Breast epithelium (tissue), 4 donors: ENCODE data around the gene RTF2. TPM values are rescaled to one million over a fixed set of nuclear protein-coding genes. Genes with fewer than 3 reads are reported as not detected.
A peak's percentile ranks its signal among the peaks of the same experiment; 100 is the strongest.

Source experiments
- DNase-seq, 2 donors: peaks; one replicate each; pipeline ENCODE4 v3.0.0-alpha.2; 2019; ENCODE audit warnings: low spot score in 2 of 2
- H3K27ac ChIP-seq, 2 donors: fragments of 200-600 bp; sonication (generic) in 1 of 2; one replicate each; pipeline ENCODE4 v1.5.1; 2016 to 2019; ENCODE audit warnings: mild to moderate bottlenecking in 1 of 2
- H3K27me3 ChIP-seq, 2 donors: fragments of 200-600 bp; sonication (generic) in 1 of 2; one replicate each; pipeline versions ENCODE4 v1.5.1 to v1.6.0; 2017 to 2019; ENCODE audit warnings: control low read depth in 1 of 2, mild to moderate bottlenecking in 1 of 2
- H3K36me3 ChIP-seq: fragments of 200-600 bp; one replicate; pipeline ENCODE4 v1.5.1; 2019
- H3K4me1 ChIP-seq, 2 donors: fragments of 200-600 bp; sonication (generic); one replicate each; pipeline ENCODE4 v1.5.1; 2016 to 2019; ENCODE audit warnings: control low read depth in 1 of 2
- H3K4me3 ChIP-seq, 3 donors: fragments of 200-600 bp; sonication (generic); 1 replicate in 2 of 3; 2 replicates in 1 of 3; pipeline ENCODE4 v1.5.1; 2016 to 2019; ENCODE audit warnings: mild to moderate bottlenecking in 3 of 3, moderate library complexity in 2 of 3
- H3K9me3 ChIP-seq, 2 donors: fragments of 200-600 bp; sonication (generic) in 1 of 2; one replicate each; pipeline ENCODE4 v1.5.1; 2016 to 2019; ENCODE audit warnings: control low read depth in 1 of 2
- CTCF ChIP-seq, 3 donors: fragments of 450-650 bp; IDR thresholded peaks; one replicate each; pipeline ENCODE4 v1.5.1; 2016 to 2017; ENCODE audit warnings: antibody characterized with exemption in 3 of 3, mild to moderate bottlenecking in 3 of 3, moderate library complexity in 3 of 3
- POLR2A ChIP-seq: fragments of 450-650 bp; IDR thresholded peaks from one replicate; pipeline ENCODE4 v1.6.1; 2016; ENCODE audit warnings: antibody characterized with exemption, mild to moderate bottlenecking, moderate library complexity
- POLR2AphosphoS5 ChIP-seq, 3 donors: sonication (generic); formaldehyde crosslinking; IDR thresholded peaks; one replicate each; pipeline ENCODE4 v1.6.1; 2017; ENCODE audit warnings: antibody characterized with exemption in 3 of 3
- intact Hi-C: fragments of 100-400 bp; cut with DNase I; formaldehyde crosslinking; loops from one replicate; pipeline ENCODE4 v1.15.1; 2023; ENCODE audit warnings: low total_unique reads
- total RNA-seq, 3 donors: library from RNA; depleted of rRNA; stranded (reverse); fragments of >200 nt; gene quantifications; one replicate each; pipeline ENCODE4 v1.1.0, GENCODE V29; 2016

Gene RTF2
- total RNA-seq, 3 donors from 2014 or later, result 58.0 to 80.0 (median 66.3) TPM

GRCh38 chr20:56467968-56468315, 485 bp upstream of the RTF2 start:
- H3K27me3 ChIP-seq, result no peaks in the 10 kb centered on the region
- H3K4me3 ChIP-seq, result peak overlapping the region; percentile 69 to 84 (median 74)
- no peaks in the 10 kb centered on the region for H3K9me3 ChIP-seq
- peaks cover 6 to 14% of the 10 kb centered on the region in 2 donors for H3K4me1 ChIP-seq
- no peak for DNase-seq
- intact Hi-C loops, result no loop called here
- H3K36me3 ChIP-seq, result no peaks in the 10 kb centered on the region
- TF ChIP-seq CTCF (IDR thresholded peaks at IDR 0.05) (no peak), POLR2A (no peak), POLR2AphosphoS5 (IDR thresholded peaks at IDR 0.05) (no peak)
- peak overlapping the region; percentile 88 for H3K27ac ChIP-seq

DNA sequence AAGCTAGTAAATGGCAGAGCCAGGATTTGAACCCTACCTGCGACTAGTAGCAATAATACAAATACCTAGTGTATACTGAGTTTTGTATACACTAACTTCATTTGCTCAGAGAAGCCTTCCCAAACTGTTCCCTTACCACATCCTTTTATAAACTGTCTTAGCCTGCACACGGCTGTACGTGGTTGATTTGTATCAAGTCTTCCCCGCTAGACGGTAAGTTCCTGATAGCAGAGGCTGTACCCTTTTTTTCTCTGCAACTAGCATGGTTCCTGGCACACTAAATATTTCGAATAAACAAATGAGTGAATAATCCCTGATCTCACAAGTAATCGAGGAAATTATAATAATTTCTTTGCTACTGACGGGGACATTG, 636 bp downstream of the RTF2 start:
- peak overlapping the region; percentile 88 for H3K27ac ChIP-seq
- intact Hi-C loops, result no loop called here
- TF ChIP-seq CTCF (IDR thresholded peaks at IDR 0.05), result no peak
- TF ChIP-seq POLR2A, result no peak
- TF ChIP-seq POLR2AphosphoS5 (IDR thresholded peaks at IDR 0.05), result no peak

GRCh38 chr20:56483970-56484369, 15.5 kb downstream of the RTF2 start:
- peaks cover 9% of the 10 kb centered on the region for H3K36me3 ChIP-seq
- DNase-seq, result no peak
- H3K27ac ChIP-seq, result no peak overlapping the region
- H3K4me3 ChIP-seq, result no peak overlapping the region
- TF ChIP-seq POLR2AphosphoS5 (IDR thresholded peaks at IDR 0.05) (no peak), CTCF (IDR thresholded peaks at IDR 0.05) (no peak), POLR2A (no peak)
- no peaks in the 10 kb centered on the region for H3K9me3 ChIP-seq
- no peaks in the 10 kb centered on the region for H3K27me3 ChIP-seq
- H3K4me1 ChIP-seq, result no peaks in the 10 kb centered on the region
- intact Hi-C loops, result no loop called here

More for the DNA sequence above, 636 bp downstream of the RTF2 start:
- Histone ChIP-seq H3K4me1 (peaks cover 6 to 14% of the 10 kb centered on the region in 2 donors), H3K27me3 (no peaks in the 10 kb centered on the region), H3K36me3 (no peaks in the 10 kb centered on the region), H3K4me3 (peak overlapping the region; percentile 69 to 84 (median 74)), H3K9me3 (no peaks in the 10 kb centered on the region)
- no peak for DNase-seq

- Histone ChIP-seq H3K4me3 (no peak overlapping the region), H3K36me3 (peaks cover 6% of the 10 kb centered on the region), H3K27me3 (no peaks in the 10 kb centered on the region), H3K27ac (no peak overlapping the region), H3K9me3 (no peaks in the 10 kb centered on the region), H3K4me1 (no peaks in the 10 kb centered on the region)
- intact Hi-C loops, result no loop called here
- no peak for DNase-seq
- no peak for TF ChIP-seq POLR2AphosphoS5 (IDR thresholded peaks at IDR 0.05)
- no peak for TF ChIP-seq POLR2A
- TF ChIP-seq CTCF (IDR thresholded peaks at IDR 0.05), result no peak
These were observed 18.8 kb downstream of the RTF2 start for GRCh38 chr20:56487216-56487615.

DNA sequence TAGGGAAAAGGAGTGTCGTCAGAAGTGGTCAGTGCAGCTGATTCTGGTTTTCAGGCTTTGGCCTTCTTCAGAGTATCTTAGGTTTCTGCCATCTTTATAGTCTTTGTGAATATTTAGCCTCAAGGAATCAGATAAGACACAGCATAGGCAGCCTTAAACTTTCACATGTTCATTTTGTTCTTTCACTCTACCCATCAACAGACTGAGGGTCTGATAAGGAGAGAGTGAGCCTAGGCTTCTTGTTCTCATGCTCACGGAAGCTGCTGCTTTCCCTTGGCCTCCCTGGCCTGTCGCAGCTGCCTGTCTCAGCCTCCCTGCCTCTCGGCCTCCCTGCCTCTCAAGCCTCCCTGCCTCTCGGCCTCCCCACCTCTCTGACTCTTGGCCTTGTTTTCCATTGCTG, 20.1 kb downstream of the RTF2 start:
- no peak overlapping the region for H3K4me3 ChIP-seq
- no peaks in the 10 kb centered on the region for H3K9me3 ChIP-seq
- no peak for TF ChIP-seq POLR2AphosphoS5 (IDR thresholded peaks at IDR 0.05)
- TF ChIP-seq CTCF (IDR thresholded peaks at IDR 0.05), result no peak
- no peaks in the 10 kb centered on the region for H3K27me3 ChIP-seq
- intact Hi-C loops, result no loop called here
- H3K4me1 ChIP-seq, result no peaks in the 10 kb centered on the region
- peaks cover 6% of the 10 kb centered on the region for H3K36me3 ChIP-seq
- DNase-seq, result no peak
- H3K27ac ChIP-seq, result no peak overlapping the region
